Mucosa of stomach (tissue), 1 donor: ENCODE results near the gene CHAD.
"Not testable (repeated sequence)": the region's sequence is repeated elsewhere in the genome, so short reads cannot be mapped to it uniquely, and the experiment has no call there.

Experiments
- H3K27me3 ChIP-seq: one replicate; pipeline ENCODE4 v1.7.0; 2013; ENCODE audit warnings: mild to moderate bottlenecking, low read length; ENCODE audit not compliant: control insufficient read depth, insufficient read depth
- H3K36me3 ChIP-seq: one replicate; pipeline ENCODE4 v1.7.0; 2013; ENCODE audit warnings: low read length; ENCODE audit not compliant: control insufficient read depth, insufficient read depth
- H3K4me1 ChIP-seq: one replicate; pipeline ENCODE4 v1.7.0; 2013; ENCODE audit warnings: mild to moderate bottlenecking, low read length; ENCODE audit not compliant: control insufficient read depth, insufficient read depth
- H3K4me3 ChIP-seq: one replicate; pipeline ENCODE4 v1.7.0; 2013; ENCODE audit warnings: low read length
- H3K9ac ChIP-seq: one replicate; pipeline ENCODE4 v1.7.0; 2013; ENCODE audit warnings: mild to moderate bottlenecking, low read length, moderate library complexity
- H3K9me3 ChIP-seq: one replicate; pipeline ENCODE4 v1.7.0; 2013; ENCODE audit warnings: mild to moderate bottlenecking, low read length, moderate library complexity; ENCODE audit not compliant: control insufficient read depth
- donor health status: Pancreatic carcinoma.

CHAD gene

DNA sequence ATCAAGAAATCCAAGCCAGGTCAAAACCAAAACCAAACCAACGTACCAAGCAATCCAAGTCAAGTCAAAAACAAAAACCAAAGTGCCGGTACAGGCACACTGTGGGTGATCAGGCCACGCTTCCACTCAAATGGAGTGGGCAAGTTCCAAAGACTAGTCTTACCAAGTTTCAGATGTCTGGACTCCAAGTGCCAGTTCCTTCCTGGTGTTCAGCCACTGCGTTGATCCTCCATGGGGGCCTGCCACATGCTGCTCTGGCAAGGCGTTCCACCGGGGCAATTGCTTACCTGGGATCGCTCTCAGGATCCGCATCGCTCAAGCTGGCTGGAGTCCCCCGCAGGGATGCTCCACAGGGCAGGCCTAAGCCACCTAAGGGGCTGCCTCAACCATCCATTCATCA lies 49.1 kb downstream of the CHAD start:
- not testable (repeated sequence) for H3K9me3 ChIP-seq, H3K36me3 ChIP-seq, H3K27me3 ChIP-seq, H3K9ac ChIP-seq, H3K4me3 ChIP-seq
- H3K4me1 ChIP-seq = peaks cover 28% of the 10 kb centered on the region

DNA sequence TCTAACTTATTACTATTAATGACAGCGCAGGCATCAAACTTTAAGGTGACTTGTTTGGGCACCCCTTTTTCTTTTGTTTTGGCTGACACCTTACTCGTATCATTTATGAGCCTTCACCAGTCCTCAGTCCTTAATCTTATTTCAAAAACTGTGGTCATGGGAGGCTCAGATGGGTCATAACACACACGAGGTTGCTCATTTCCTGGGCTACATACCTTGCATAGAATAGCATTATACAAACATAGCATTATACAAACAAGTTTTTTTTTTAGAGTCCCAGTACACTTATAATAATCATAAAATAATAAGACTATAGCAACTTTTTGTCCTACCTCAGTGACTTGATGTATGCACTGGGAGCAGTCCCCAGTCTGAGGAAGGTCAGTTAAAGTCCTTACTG lies 53.9 kb downstream of the CHAD start:
- H3K4me3 ChIP-seq = no peak overlapping the region
- no peak overlapping the region for H3K9ac ChIP-seq
- no peaks in the 10 kb centered on the region for H3K4me1 ChIP-seq
- no peaks in the 10 kb centered on the region for H3K27me3 ChIP-seq
- H3K36me3 ChIP-seq = no peaks in the 10 kb centered on the region
- no peaks in the 10 kb centered on the region for H3K9me3 ChIP-seq
